ENCODE measurements around the gene SLC4A1. TPM values are rescaled to one million over a fixed set of nuclear protein-coding genes. Genes with fewer than 3 reads are reported as not detected.

The SLC4A1 gene
- polyA plus RNA-seq, 6 donors from 2014 or later = 0.07 to 0.20 (median 0.12) TPM; not detected in 3

DNA sequence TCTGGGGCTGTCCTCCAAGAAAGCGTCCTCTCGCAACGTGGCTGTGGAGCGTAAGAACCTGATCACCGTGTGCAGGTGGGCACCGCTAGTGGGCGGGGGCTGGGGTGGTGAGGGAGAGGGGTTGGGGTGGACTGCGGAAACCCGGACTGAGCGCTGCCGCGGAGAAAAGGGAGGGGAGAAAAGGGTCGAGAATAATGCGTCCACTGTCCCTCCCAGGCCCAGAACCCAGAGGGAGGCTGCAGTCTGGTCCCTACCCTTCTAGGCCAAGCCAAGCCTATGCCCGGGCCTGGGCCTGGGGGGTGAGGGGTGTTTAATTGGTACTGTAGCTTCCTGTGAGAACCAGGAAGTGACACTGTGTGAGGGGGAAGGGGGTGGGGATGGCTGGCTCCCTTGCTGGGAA, 40.9 kb upstream of the SLC4A1 start:
- ATAC-seq (ENCODE audit: low read depth in 2 of 2) (peak; percentile 13 to 20), DNase-seq (no peak)
- H3K27ac Mint-ChIP-seq = no peak overlapping the region

GRCh38 chr17:44308320-44308818, 40.4 kb upstream of the SLC4A1 start, which contains the start of gene RUNDC3A:
RUNDC3A (plus strand) TSS chr17:44308601; CDS start chr17:44308833, 232 bp downstream.
- H3K27ac Mint-ChIP-seq = peak within 1 kb of the TSS in 1 of 6 donors; percentile 15
- ATAC-seq (ENCODE audit: low read depth in 2 of 2) = peak; percentile 89 to 91
- peaks cover 0 to 5% (median 0%) of the 10 kb centered on the region in 7 donors for H3K9me3 Mint-ChIP-seq
- peak; percentile 82 for DNase-seq
- H3K4me1 Mint-ChIP-seq = peaks cover 24 to 29% (median 25%) of the 10 kb centered on the region in 3 donors
- H3K27me3 Mint-ChIP-seq = peaks cover 30 to 75% (median 59%) of the 10 kb centered on the region in 3 donors
- peak within 1 kb of the TSS; percentile 21 to 89 (median 67) for H3K4me3 Mint-ChIP-seq
- no peaks in the 10 kb centered on the region for H3K36me3 Mint-ChIP-seq

More for the DNA sequence above, 40.9 kb upstream of the SLC4A1 start:
- H3K4me1 Mint-ChIP-seq = peaks cover 24 to 29% (median 25%) of the 10 kb centered on the region in 3 donors
- peak overlapping the region; percentile 21 to 89 (median 62) for H3K4me3 Mint-ChIP-seq
- H3K36me3 Mint-ChIP-seq = no peaks in the 10 kb centered on the region
- peaks cover 0 to 5% (median 0%) of the 10 kb centered on the region in 7 donors for H3K9me3 Mint-ChIP-seq
- H3K27me3 Mint-ChIP-seq = peaks cover 30 to 75% (median 63%) of the 10 kb centered on the region in 3 donors

GRCh38 chr17:44307387-44308186, 39.7 kb upstream of the SLC4A1 start:
- Mint-ChIP-seq H3K9me3 (peaks cover 0 to 5% (median 0%) of the 10 kb centered on the region in 7 donors), H3K4me1 (peaks cover 24 to 29% (median 25%) of the 10 kb centered on the region in 3 donors), H3K4me3 (peak overlapping the region in 6 of 8 donors; percentile 21 to 79 (median 61)), H3K27ac (peak overlapping the region in 1 of 6 donors; percentile 58), H3K27me3 (peaks cover 35 to 75% (median 53%) of the 10 kb centered on the region in 3 donors), H3K36me3 (no peaks in the 10 kb centered on the region)
- no peak for DNase-seq
- ATAC-seq (ENCODE audit: low read depth in 2 of 2) = peak; percentile 11 to 12

DNA sequence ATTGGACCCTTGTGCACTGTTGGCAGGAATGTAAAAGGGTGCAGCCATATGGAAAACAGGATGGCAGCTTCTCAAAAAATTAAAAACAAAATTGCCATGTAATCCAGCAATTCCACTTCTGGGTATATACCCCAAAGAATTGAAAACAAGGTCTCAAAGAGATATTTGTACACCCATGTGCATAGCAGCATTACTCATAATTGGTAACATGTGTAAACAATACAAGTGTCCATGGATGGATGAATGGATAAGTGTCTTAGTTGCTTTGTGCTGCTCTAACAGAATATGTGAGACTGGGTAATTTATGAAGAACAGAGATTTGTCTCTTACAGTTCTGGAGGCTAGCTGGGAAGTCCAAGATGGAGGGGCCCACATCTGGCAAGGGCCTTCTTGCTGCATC, 36.7 kb upstream of the SLC4A1 start:
- H3K9me3 Mint-ChIP-seq = peaks cover 0 to 5% (median 0%) of the 10 kb centered on the region in 7 donors
- no peaks in the 10 kb centered on the region for H3K36me3 Mint-ChIP-seq
- H3K4me3 Mint-ChIP-seq = no peak overlapping the region
- H3K4me1 Mint-ChIP-seq = peaks cover 18 to 21% (median 19%) of the 10 kb centered on the region in 3 donors
- H3K27ac Mint-ChIP-seq = no peak overlapping the region
- DNase-seq (no peak), ATAC-seq (ENCODE audit: low read depth in 2 of 2) (no peak)
- H3K27me3 Mint-ChIP-seq = peaks cover 40 to 83% (median 47%) of the 10 kb centered on the region in 3 donors

DNA sequence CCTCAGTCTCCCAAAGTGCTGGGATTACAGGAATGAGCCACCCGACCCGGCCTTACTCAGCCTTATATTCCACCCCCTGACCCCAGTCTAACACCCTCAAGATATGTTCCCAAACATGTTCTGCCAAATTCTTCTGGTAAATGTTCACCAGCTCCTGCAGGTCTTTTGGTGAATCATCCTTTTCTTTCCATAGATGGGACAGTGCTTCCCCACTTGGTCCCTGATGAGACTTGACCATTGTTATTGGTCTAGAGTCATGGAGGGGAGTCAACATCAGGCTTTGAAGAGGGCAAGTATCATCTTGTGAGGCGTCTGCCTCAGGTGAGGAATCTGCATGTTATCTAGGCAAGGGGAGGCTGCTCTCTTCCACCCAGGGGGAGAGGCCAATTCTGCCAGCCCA, 30.0 kb upstream of the SLC4A1 start:
- Mint-ChIP-seq H3K27ac (peak overlapping the region in 1 of 6 donors; percentile 44), H3K36me3 (no peaks in the 10 kb centered on the region), H3K4me3 (no peak overlapping the region), H3K27me3 (peaks cover 25 to 49% (median 26%) of the 10 kb centered on the region in 3 donors), H3K9me3 (no peaks in the 10 kb centered on the region), H3K4me1 (no peaks in the 10 kb centered on the region)
- no peak for DNase-seq
- ATAC-seq (ENCODE audit: low read depth in 2 of 2) = no peak

DNA sequence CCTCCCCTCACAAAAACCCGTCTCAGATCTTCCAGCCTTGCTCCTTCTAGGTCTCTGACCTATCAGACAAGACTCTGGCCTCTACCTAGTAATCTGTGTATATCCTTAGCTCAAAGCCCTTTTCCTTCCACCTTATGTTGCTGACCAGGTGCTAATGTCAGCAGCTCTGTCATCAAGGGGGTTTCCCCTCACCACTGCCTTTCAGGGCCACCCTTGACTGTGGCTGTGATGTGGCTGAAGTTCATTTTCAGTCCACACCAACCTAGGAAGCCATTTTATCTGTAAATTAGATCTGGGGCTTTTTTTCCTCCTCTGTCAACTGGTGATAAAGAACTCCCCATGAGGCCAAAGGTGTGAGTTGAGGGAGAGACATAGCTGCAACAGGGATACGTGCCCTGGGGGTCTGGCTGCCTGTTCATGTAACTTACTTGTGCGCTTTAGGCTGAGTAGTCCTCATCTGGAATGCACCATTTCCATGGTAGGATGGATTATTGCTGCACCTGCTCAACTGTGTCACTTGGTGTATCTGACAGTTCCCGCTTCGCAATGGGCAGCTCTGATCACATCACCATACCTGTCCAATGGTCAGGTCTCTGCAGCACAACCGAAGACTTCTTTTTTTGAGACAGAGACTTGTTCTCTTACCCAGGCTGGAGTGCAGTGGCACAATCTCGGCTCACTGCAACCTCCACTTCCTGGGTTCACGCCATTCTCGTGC, 25.7 kb upstream of the SLC4A1 start:
- no peaks in the 10 kb centered on the region for H3K36me3 Mint-ChIP-seq
- DNase-seq (no peak), ATAC-seq (ENCODE audit: low read depth in 2 of 2) (peak in 1 of 2 donors; percentile 32)
- peak overlapping the region in 1 of 6 donors; percentile 82 for H3K27ac Mint-ChIP-seq
- no peaks in the 10 kb centered on the region for H3K9me3 Mint-ChIP-seq
- H3K4me1 Mint-ChIP-seq = no peaks in the 10 kb centered on the region
- H3K4me3 Mint-ChIP-seq = no peak overlapping the region
- H3K27me3 Mint-ChIP-seq = peaks cover 15 to 39% (median 19%) of the 10 kb centered on the region in 3 donors

DNA sequence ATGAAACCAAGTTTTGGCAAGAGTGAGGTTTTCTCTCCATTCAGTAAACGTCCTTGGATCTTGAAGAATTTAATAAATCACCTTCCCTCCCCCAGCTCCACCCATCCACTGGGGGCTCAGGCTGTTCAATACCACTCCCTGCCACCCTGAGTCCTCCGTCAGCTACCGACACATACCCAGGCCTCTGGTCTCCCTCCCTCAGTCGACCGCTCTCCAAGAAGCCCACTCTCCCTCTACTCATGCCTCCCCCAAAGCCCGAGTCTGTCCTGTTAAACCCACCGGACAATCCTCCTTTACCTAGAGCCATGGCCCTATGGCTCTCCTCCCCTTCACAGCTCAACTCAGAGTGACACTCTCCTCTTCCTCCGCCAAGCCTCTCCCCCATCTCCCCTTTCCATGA, 19.7 kb upstream of the SLC4A1 start:
- DNase-seq (no peak), ATAC-seq (ENCODE audit: low read depth in 2 of 2) (no peak)
- H3K4me3 Mint-ChIP-seq = no peak overlapping the region
- H3K36me3 Mint-ChIP-seq = no peaks in the 10 kb centered on the region
- H3K27ac Mint-ChIP-seq = no peak overlapping the region
- H3K9me3 Mint-ChIP-seq = peaks cover 0 to 2% (median 0%) of the 10 kb centered on the region in 7 donors
- H3K27me3 Mint-ChIP-seq = peaks cover 7 to 49% (median 23%) of the 10 kb centered on the region in 3 donors
- H3K4me1 Mint-ChIP-seq = peaks cover 0 to 2% (median 0%) of the 10 kb centered on the region in 3 donors

DNA sequence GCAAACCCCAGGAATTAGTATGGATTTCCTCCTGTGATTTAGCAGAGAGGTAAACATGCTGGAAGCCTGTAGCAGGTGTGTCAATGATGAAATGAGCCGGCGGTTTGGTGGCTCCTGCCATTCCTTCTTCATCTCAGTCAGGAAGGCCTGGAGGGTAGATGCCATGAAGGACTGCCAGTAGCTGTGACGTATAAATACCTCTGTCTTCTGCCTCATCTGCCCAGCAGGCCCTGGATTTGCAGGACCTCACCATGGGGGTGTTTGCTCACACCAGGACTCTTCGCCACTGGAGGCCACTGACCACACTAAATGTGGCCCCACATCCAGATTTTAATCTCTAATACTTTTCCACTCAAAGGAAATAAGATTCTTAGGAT, 16.1 kb upstream of the SLC4A1 start:
- peaks cover 0 to 2% (median 0%) of the 10 kb centered on the region in 7 donors for H3K9me3 Mint-ChIP-seq
- ATAC-seq (ENCODE audit: low read depth in 2 of 2) (no peak), DNase-seq (no peak)
- H3K4me1 Mint-ChIP-seq = peaks cover 10 to 11% (median 10%) of the 10 kb centered on the region in 3 donors
- peaks cover 0 to 55% (median 21%) of the 10 kb centered on the region in 3 donors for H3K27me3 Mint-ChIP-seq
- no peaks in the 10 kb centered on the region for H3K36me3 Mint-ChIP-seq
- H3K27ac Mint-ChIP-seq = no peak overlapping the region
- H3K4me3 Mint-ChIP-seq = no peak overlapping the region

DNA sequence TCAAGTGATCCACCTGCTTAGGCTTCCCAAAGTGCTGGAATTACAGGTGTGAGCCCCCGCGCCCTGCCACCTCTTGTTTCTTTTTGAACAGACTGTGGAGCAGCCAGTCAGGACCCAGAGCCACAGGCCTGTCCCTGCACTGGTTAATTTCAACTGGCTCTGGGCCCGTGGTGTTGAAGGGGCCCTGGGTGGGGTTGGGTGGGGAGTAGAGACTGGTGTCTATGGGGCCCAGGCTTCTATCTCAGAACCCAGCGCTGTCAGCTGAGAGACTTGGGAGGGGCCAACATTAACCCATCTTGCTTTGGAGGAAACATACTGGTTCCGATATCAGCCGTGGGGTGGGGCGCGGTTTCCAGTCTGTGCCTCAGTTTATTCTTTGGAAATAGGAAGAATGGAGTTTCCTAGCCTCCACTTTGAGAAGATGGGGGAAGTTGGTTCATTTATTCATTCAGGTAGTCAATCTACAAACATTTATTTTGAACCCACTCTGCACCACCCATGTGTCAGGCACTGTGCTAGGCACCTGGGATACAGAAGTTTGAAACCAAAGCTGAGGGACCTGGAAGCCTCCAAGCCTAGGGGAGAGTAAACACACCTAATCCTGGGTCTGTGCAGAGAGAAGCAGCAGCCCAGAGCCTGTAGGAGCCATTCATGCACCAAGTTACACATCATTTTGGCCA, 15.5 kb upstream of the SLC4A1 start:
- no peak for ATAC-seq (ENCODE audit: low read depth in 2 of 2)
- Mint-ChIP-seq H3K27me3 (peaks cover 0 to 50% (median 18%) of the 10 kb centered on the region in 3 donors), H3K4me1 (peaks cover 10 to 11% (median 10%) of the 10 kb centered on the region in 3 donors), H3K4me3 (no peak overlapping the region), H3K36me3 (no peaks in the 10 kb centered on the region), H3K27ac (no peak overlapping the region), H3K9me3 (peaks cover 0 to 2% (median 0%) of the 10 kb centered on the region in 7 donors)
- DNase-seq = no peak

DNA sequence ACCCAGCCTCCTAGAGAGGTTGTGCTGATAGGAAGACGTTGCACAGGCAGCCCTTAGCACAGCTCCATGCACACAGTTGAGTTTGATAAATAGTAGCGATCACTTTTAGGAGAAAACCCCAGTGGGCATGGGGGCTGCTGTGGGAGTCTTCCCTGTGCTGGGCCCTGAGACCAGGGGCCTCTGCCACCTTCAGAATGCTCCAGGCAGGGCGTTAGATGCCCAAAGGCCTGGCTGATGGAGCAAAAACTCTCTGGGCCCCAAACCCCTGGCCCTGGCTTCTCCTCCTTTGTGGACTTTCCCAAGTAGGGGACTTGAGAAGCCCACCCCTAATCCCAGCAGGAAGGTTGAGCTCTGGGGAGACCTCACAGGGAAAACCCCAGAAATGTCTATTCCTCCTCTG, 14.3 kb upstream of the SLC4A1 start:
- H3K36me3 Mint-ChIP-seq = no peaks in the 10 kb centered on the region
- no peak for ATAC-seq (ENCODE audit: low read depth in 2 of 2)
- peak overlapping the region in 1 of 6 donors; percentile 82 for H3K27ac Mint-ChIP-seq
- H3K4me1 Mint-ChIP-seq = peaks cover 10 to 11% (median 10%) of the 10 kb centered on the region in 3 donors
- H3K9me3 Mint-ChIP-seq = no peaks in the 10 kb centered on the region
- H3K4me3 Mint-ChIP-seq = no peak overlapping the region
- peaks cover 5 to 48% (median 7%) of the 10 kb centered on the region in 3 donors for H3K27me3 Mint-ChIP-seq
- no peak for DNase-seq

GRCh38 chr17:44281570-44281969, 13.6 kb upstream of the SLC4A1 start:
- no peaks in the 10 kb centered on the region for H3K36me3 Mint-ChIP-seq
- H3K4me3 Mint-ChIP-seq = no peak overlapping the region
- H3K27me3 Mint-ChIP-seq = peaks cover 5 to 50% (median 7%) of the 10 kb centered on the region in 3 donors
- no peaks in the 10 kb centered on the region for H3K9me3 Mint-ChIP-seq
- H3K4me1 Mint-ChIP-seq = peaks cover 10 to 11% (median 10%) of the 10 kb centered on the region in 3 donors
- DNase-seq = no peak
- no peak overlapping the region for H3K27ac Mint-ChIP-seq
- no peak for ATAC-seq (ENCODE audit: low read depth in 2 of 2)

DNA sequence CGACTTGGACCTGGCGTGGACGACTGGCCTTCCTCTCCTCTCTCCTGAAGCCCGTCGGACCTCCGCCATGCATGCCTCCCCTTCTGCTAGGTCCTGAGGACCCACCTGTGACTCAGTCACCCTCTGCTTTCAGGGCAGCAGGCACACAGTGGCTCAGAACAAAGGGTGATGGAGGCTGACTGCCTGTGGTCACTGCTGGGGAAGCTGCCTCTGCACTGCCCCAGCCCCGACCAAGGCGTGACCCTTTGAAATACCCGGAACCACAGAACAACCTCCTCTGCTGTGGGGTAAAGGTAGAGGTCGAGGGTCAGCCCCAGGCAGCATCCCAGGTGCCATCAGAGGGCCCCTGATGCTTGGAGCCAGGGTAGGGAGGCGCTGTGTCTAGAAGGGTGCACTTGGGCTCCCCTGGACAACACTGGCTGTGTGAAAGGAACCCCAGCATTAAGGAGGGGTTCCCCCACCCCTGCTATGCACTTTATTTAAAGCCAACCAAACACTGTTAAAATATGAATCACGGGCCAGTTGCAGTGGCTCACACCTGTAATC, 12.5 kb upstream of the SLC4A1 start:
- peaks cover 10 to 11% (median 10%) of the 10 kb centered on the region in 3 donors for H3K4me1 Mint-ChIP-seq
- no peak overlapping the region for H3K27ac Mint-ChIP-seq
- ATAC-seq (ENCODE audit: low read depth in 2 of 2) (no peak), DNase-seq (no peak)
- peaks cover 5 to 46% (median 7%) of the 10 kb centered on the region in 3 donors for H3K27me3 Mint-ChIP-seq
- H3K4me3 Mint-ChIP-seq = no peak overlapping the region
- H3K36me3 Mint-ChIP-seq = no peaks in the 10 kb centered on the region
- no peaks in the 10 kb centered on the region for H3K9me3 Mint-ChIP-seq
